Measurements from ENCODE around the gene REPIN1.

DNA sequence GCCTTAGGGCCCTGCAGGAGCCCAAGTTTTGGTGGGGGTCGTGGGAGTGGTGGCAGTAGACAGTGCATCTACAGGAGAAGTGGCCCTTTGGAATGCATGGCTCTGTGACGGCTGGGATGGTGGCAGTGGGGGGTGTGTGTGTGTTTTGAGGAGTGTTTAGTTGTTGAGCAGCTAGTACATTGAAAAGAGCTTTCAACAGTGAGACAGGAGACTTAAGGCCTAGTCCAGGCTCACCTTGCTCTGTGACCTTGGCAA lies 37.6 kb downstream of the REPIN1 start:
- TF ChIP-seq, protein P1, sequence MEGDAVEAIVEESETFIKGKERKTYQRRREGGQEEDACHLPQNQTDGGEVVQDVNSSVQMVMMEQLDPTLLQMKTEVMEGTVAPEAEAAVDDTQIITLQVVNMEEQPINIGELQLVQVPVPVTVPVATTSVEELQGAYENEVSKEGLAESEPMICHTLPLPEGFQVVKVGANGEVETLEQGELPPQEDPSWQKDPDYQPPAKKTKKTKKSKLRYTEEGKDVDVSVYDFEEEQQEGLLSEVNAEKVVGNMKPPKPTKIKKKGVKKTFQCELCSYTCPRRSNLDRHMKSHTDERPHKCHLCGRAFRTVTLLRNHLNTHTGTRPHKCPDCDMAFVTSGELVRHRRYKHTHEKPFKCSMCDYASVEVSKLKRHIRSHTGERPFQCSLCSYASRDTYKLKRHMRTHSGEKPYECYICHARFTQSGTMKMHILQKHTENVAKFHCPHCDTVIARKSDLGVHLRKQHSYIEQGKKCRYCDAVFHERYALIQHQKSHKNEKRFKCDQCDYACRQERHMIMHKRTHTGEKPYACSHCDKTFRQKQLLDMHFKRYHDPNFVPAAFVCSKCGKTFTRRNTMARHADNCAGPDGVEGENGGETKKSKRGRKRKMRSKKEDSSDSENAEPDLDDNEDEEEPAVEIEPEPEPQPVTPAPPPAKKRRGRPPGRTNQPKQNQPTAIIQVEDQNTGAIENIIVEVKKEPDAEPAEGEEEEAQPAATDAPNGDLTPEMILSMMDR (IDR thresholded peaks at IDR 0.05) = no peak
- no peak for TF ChIP-seq POLR2A (IDR thresholded peaks at IDR 0.05)
